Smooth muscle cell (in vitro differentiated cells): ENCODE measurements around the gene YAE1. TPM values are rescaled to one million over a fixed set of nuclear protein-coding genes. Genes with fewer than 3 reads are reported as not detected.
A peak's percentile ranks its signal among the peaks of the same experiment; 100 is the strongest.

ENCODE experiments used
- DNase-seq: peaks from one replicate; lab custom pipeline; 2025; ENCODE audit not compliant: unreplicated experiment; lab: John Stamatoyannopoulos, UW
- H2AFZ ChIP-seq: fragments of 200-600 bp; sonication (generic); 2 replicates; pipeline ENCODE4 v1.6.0; 2016; ENCODE audit warnings: antibody characterized with exemption, low read depth, mild to moderate bottlenecking
- H3F3A ChIP-seq: fragments of 200-600 bp; sonication (generic); 2 replicates; pipeline ENCODE4 v1.6.0; 2017; ENCODE audit warnings: antibody characterized with exemption, low read depth
- H3K27ac ChIP-seq: fragments of 200-600 bp; sonication (generic); 2 replicates; pipeline ENCODE4 v1.5.1; 2016; ENCODE audit warnings: low read depth, mild to moderate bottlenecking
- H3K27me3 ChIP-seq: fragments of 200-600 bp; sonication (generic); 2 replicates; pipeline ENCODE4 v1.6.1; 2016; ENCODE audit warnings: low read depth, mild to moderate bottlenecking
- H3K36me3 ChIP-seq: fragments of 200-600 bp; sonication (generic); 2 replicates; pipeline ENCODE4 v1.5.1; 2016; ENCODE audit warnings: low read depth
- H3K4me1 ChIP-seq: fragments of 200-600 bp; sonication (generic); 2 replicates; pipeline ENCODE4 v1.5.1; 2016; ENCODE audit warnings: low read depth
- H3K4me2 ChIP-seq: fragments of 200-600 bp; sonication (generic); 2 replicates; pipeline ENCODE4 v1.6.0; 2016; ENCODE audit warnings: mild to moderate bottlenecking
- H3K4me3 ChIP-seq: fragments of 200-600 bp; sonication (generic); 2 replicates; pipeline ENCODE4 v1.5.1; 2016; ENCODE audit warnings: mild to moderate bottlenecking
- H3K79me2 ChIP-seq: fragments of 200-600 bp; sonication (generic); 2 replicates; pipeline ENCODE4 v1.6.0; 2016; ENCODE audit warnings: low read depth, mild to moderate bottlenecking
- H3K9ac ChIP-seq: fragments of 200-600 bp; sonication (generic); 2 replicates; pipeline ENCODE4 v1.6.0; 2016; ENCODE audit warnings: low read depth
- H3K9me3 ChIP-seq: fragments of 200-600 bp; sonication (generic); replicated peaks from 2 replicates; pipeline ENCODE4 v1.5.1; 2016; ENCODE audit warnings: low read depth
- H4K20me1 ChIP-seq: fragments of 200-600 bp; sonication (generic); 2 replicates; pipeline ENCODE4 v1.6.0; 2016; ENCODE audit warnings: low read depth
- WGBS: methylation state at CpG from one replicate; pipeline ENCODE4 v1.1.7; 2016; ENCODE audit warnings: low lambda C conversion rate; 5-methylcytosine and 5-hydroxymethylcytosine counted together
- polyA plus RNA-seq: library from polyadenylated mRNA; unstranded; fragments of >200 nt; fragmentation: Nextera tagmentation; extraction: Ambion mirVana; gene quantifications from 2 replicates; pipeline ENCODE4 v1.2.1, GENCODE V29; 2016
- total RNA-seq: library from RNA; depleted of rRNA; stranded (reverse); fragments of >200 nt; gene quantifications from 2 replicates; pipeline ENCODE4 v1.2.3, GENCODE V29; 2014
- TF ChIP-seq, protein P1 (sequence below): fragments of 200-600 bp; sonication (generic); IDR thresholded peaks from 2 replicates; pipeline ENCODE4 v1.5.1; 2017; ENCODE audit warnings: borderline replicate concordance, mild to moderate bottlenecking, antibody characterized with exemption; ENCODE audit not compliant: insufficient read depth, poor library complexity, severe bottlenecking

Gene YAE1
- total and polyA plus RNA-seq, 2 experiments from 2014 or later: 28.3 to 32.5 TPM

DNA sequence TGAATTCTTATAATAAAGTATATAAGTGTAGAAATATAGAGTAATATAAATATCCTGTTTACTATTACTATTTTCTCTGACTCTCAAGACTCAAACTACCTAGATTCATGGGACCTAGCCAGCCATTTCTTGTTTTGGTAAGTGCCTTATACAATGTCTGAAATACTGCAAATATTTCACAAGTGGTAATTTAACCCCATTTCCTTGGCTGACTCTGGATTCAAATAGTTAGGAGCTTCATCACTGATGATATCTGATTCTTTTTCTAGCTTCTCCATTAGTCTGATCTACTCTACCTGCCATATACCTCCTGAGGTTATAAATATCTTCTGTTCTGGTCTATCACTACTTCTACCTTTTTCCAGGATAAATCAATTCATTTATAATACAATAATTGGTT lies 50.8 kb downstream of the YAE1 start:
- Histone ChIP-seq H3K9me3 (no peaks in the 10 kb centered on the region), H3F3A (peaks cover 7% of the 10 kb centered on the region), H3K27ac (no peak overlapping the region), H3K9ac (no peak overlapping the region), H2AFZ (no peak overlapping the region), H3K4me3 (no peak overlapping the region), H3K36me3 (no peaks in the 10 kb centered on the region), H3K4me2 (no peak overlapping the region), H3K79me2 (no peaks in the 10 kb centered on the region), H3K4me1 (peaks cover 6% of the 10 kb centered on the region), H4K20me1 (no peaks in the 10 kb centered on the region), H3K27me3 (no peaks in the 10 kb centered on the region)
- no peak for DNase-seq
- TF ChIP-seq, protein P1, sequence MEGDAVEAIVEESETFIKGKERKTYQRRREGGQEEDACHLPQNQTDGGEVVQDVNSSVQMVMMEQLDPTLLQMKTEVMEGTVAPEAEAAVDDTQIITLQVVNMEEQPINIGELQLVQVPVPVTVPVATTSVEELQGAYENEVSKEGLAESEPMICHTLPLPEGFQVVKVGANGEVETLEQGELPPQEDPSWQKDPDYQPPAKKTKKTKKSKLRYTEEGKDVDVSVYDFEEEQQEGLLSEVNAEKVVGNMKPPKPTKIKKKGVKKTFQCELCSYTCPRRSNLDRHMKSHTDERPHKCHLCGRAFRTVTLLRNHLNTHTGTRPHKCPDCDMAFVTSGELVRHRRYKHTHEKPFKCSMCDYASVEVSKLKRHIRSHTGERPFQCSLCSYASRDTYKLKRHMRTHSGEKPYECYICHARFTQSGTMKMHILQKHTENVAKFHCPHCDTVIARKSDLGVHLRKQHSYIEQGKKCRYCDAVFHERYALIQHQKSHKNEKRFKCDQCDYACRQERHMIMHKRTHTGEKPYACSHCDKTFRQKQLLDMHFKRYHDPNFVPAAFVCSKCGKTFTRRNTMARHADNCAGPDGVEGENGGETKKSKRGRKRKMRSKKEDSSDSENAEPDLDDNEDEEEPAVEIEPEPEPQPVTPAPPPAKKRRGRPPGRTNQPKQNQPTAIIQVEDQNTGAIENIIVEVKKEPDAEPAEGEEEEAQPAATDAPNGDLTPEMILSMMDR: no peak

DNA sequence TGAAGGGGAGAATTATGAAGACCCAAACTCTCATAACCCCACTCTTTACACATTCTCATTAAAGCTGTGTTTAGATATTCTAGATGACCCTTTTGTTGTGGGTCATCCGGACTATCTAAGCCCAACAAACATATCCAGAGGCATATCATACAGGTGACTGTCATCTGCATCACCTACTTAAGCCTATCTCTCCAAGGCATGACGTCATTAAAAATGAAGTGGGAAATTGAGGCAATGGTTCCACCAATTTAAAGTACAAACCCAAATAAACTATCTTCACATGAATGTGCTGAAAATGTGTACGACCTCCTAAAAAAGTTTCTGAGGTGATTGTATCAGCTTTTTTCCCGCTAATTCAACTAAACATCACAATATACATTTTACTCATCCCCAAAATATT lies 52.7 kb downstream of the YAE1 start:
- Histone ChIP-seq H3K36me3 (no peaks in the 10 kb centered on the region), H3K79me2 (peaks cover 2% of the 10 kb centered on the region), H3K4me2 (no peak overlapping the region), H3K27ac (no peak overlapping the region), H3K4me1 (peaks cover 14% of the 10 kb centered on the region), H4K20me1 (no peaks in the 10 kb centered on the region), H3K9me3 (no peaks in the 10 kb centered on the region), H3K27me3 (no peaks in the 10 kb centered on the region), H3K9ac (no peak overlapping the region), H2AFZ (no peak overlapping the region), H3F3A (peaks cover 7% of the 10 kb centered on the region), H3K4me3 (no peak overlapping the region)
- DNase-seq: no peak
- WGBS: 97% methylated on average over 4 of the region's 4 CpGs
- TF ChIP-seq, protein P1: no peak

DNA sequence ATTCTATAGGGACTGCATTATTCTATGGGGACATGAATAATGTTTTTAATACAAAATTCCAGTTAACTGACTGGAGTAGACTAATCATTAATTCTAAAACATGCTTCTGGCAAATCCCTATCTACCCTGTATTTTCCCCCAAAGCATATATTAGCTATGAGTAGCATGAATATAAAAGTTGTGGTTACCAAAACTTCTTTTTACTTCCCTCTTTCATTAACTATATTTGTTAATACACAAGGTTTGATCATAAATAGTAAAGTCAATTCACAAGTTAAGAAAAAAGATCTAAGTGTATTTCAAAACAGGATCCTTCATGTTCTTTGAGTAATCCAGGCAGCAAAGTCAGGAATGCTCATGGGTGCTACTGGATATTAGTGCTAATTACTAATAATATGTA lies 54.3 kb downstream of the YAE1 start:
- H4K20me1 ChIP-seq: peaks cover 14% of the 10 kb centered on the region
- H3F3A ChIP-seq: peaks cover 7% of the 10 kb centered on the region
- no peak overlapping the region for H2AFZ ChIP-seq
- H3K4me2 ChIP-seq: peak overlapping the region; percentile 71
- H3K79me2 ChIP-seq: peaks cover 19% of the 10 kb centered on the region
- peaks cover 24% of the 10 kb centered on the region for H3K4me1 ChIP-seq
- no peak for DNase-seq
- H3K36me3 ChIP-seq: no peaks in the 10 kb centered on the region
- TF ChIP-seq, protein P1: no peak
- no peaks in the 10 kb centered on the region for H3K27me3 ChIP-seq
- H3K9me3 ChIP-seq: no peaks in the 10 kb centered on the region
- H3K9ac ChIP-seq: peak overlapping the region; percentile 21
- H3K4me3 ChIP-seq: no peak overlapping the region
- peak overlapping the region; percentile 84 for H3K27ac ChIP-seq

DNA sequence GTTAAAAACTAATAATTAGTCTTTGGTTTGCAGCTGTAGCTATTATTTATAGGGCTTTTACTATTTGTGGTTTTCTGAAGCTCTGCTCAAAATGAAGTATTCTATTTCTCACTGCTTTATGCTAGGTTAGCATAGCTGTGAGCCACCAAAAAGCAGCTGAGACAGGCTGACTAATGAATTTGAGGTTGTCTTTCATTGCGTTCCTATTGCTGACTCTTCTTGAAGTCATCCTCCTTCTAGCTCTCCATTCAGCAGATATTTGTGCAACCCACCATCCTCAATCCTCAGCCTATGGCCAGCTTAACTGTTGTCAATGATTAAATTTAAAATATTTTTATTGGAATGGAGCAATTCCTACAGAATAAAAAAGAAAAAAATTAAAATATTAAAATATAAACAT lies 55.1 kb downstream of the YAE1 start:
- H2AFZ ChIP-seq: no peak overlapping the region
- H3K4me2 ChIP-seq: peak overlapping the region; percentile 97
- DNase-seq: no peak
- WGBS: 30% methylated on average over 1 of the region's 1 CpG
- peaks cover 7% of the 10 kb centered on the region for H3F3A ChIP-seq
- no peaks in the 10 kb centered on the region for H3K36me3 ChIP-seq
- peaks cover 21% of the 10 kb centered on the region for H4K20me1 ChIP-seq
- no peak overlapping the region for H3K4me3 ChIP-seq
- peaks cover 25% of the 10 kb centered on the region for H3K4me1 ChIP-seq
- no peak overlapping the region for H3K9ac ChIP-seq
- H3K27ac ChIP-seq: peak overlapping the region; percentile 98
- TF ChIP-seq, protein P1: no peak
- H3K79me2 ChIP-seq: peaks cover 26% of the 10 kb centered on the region
- H3K27me3 ChIP-seq: no peaks in the 10 kb centered on the region
- no peaks in the 10 kb centered on the region for H3K9me3 ChIP-seq
